SK-N-SH treated with all-trans-retinoic acid at 6 μM for 48 hours (cell line): ENCODE results near the gene MRGPRG.

Source experiments
- ISL1 ChIP-seq: fragments of 250-450 bp; sonication (Bioruptor Pico); IDR thresholded peaks from 2 replicates; pipeline ENCODE4 v2.1.2; 2022; ENCODE audit warnings: mild to moderate bottlenecking, moderate library complexity
- TF ChIP-seq, protein P1 (sequence below): fragments of 250-450 bp; sonication (Bioruptor Pico); IDR thresholded peaks from 2 replicates; pipeline ENCODE4 v1.8.0; 2020; ENCODE audit warnings: mild to moderate bottlenecking, moderate library complexity, borderline replicate concordance

DNA sequence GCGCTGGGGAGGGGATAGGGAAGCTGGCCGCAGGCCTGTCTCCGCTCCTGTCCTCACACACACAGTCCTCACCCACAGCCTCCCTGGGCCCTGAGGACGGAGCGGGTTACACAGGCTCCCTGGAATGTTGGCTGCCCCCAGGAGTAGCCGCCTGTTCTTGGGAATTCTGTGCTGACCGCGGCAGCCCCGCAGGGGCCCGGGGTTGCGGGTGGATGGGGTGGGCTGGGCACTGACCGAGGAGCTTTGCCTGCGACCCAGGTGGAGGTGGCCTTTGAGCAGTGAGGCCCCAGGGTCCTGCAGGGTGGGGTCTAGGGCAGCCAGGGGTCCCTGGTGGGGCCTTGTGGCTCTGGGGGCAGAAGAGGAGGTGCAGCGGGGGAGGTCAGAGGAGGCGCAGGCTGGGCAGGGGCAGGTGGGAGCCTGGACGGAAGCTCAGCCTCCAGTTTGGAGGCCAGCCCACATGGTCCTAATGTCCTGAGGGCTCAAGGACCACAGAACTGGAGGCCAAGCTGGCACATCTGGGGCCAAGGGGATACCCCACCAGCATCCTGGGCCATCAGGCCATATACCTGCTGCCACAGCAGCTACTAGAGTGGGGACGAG lies 6.6 kb upstream of the MRGPRG start:
- no peak for TF ChIP-seq ISL1
- TF ChIP-seq, protein P1, sequence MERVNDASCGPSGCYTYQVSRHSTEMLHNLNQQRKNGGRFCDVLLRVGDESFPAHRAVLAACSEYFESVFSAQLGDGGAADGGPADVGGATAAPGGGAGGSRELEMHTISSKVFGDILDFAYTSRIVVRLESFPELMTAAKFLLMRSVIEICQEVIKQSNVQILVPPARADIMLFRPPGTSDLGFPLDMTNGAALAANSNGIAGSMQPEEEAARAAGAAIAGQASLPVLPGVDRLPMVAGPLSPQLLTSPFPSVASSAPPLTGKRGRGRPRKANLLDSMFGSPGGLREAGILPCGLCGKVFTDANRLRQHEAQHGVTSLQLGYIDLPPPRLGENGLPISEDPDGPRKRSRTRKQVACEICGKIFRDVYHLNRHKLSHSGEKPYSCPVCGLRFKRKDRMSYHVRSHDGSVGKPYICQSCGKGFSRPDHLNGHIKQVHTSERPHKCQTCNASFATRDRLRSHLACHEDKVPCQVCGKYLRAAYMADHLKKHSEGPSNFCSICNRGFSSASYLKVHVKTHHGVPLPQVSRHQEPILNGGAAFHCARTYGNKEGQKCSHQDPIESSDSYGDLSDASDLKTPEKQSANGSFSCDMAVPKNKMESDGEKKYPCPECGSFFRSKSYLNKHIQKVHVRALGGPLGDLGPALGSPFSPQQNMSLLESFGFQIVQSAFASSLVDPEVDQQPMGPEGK (CRISPR knock-in tag) = no peak
